Neural crest cell (in vitro differentiated cells): ENCODE data around the gene GRK4. TPM values are rescaled to one million over a fixed set of nuclear protein-coding genes. Genes with fewer than 3 reads are reported as not detected.

ENCODE experiments used
- DNase-seq: peaks from one replicate; pipeline ENCODE4 v3.0.0; 2021; ENCODE audit warnings: low read depth, mixed read lengths, low spot score
- H3K27ac Mint-ChIP-seq: one replicate; pipeline ENCODE4 v1.8.0; 2021; ENCODE audit warnings: mild to moderate bottlenecking, mixed read lengths; ENCODE audit not compliant: unreplicated experiment
- H3K27me3 Mint-ChIP-seq: 2 replicates; pipeline ENCODE4 v1.8.0; 2021; ENCODE audit warnings: low read depth, mild to moderate bottlenecking, mixed read lengths
- H3K36me3 Mint-ChIP-seq: 2 replicates; pipeline ENCODE4 v1.8.0; 2021; ENCODE audit warnings: low read depth, mild to moderate bottlenecking, mixed read lengths
- H3K4me1 Mint-ChIP-seq: 2 replicates; pipeline ENCODE4 v1.8.0; 2021; ENCODE audit warnings: mixed read lengths
- H3K4me3 Mint-ChIP-seq: one replicate; pipeline ENCODE4 v1.8.0; 2021; ENCODE audit warnings: mild to moderate bottlenecking, mixed read lengths
- H3K9me3 Mint-ChIP-seq: 2 replicates; pipeline ENCODE4 v1.8.0; 2021; ENCODE audit warnings: mixed read lengths
- total RNA-seq: library from RNA; stranded (reverse); gene quantifications from 2 replicates; pipeline ENCODE4 v1.2.1, GENCODE V29; 2021
- TF ChIP-seq, protein P1 (sequence below): fragments of 200-600 bp; sonication (generic); conservative IDR thresholded peaks from 2 replicates; pipeline ENCODE4 v1.5.0; 2021; ENCODE audit warnings: antibody characterized with exemption, mild to moderate bottlenecking

Gene GRK4
- total RNA-seq, 1 donor from 2014 or later = 8.9 TPM

DNA sequence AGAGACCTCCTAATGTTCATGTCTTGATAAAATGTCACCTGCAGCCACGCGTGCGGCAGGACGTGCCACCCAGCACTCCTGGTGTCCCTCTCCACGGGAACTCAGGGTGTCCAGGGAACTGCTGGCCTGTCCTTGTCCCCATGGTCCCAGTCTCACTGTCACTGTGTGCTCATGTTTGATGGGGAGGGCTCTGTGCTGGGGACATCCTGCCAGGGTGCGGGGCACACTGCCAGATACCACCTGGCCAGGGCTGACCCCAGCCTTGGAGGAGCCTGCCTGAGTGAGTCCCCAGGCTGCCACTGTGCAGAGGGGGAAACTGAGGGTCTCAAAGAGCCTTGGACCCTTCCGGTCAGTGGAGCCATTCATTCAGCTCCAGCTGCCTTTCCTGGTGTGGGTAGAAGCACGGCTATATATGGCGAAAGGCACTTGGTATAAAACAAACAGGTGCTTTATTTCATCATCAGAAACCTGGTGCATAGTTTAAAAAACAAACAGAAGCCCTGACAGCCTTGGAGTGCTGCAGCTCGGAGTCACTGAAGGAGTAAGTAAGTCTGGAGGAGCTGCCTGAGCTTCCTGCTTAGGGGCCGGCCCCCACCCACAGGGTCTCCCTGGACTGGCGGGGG lies 33.1 kb upstream of the GRK4 start:
- peak overlapping the region; percentile 47 for H3K4me3 Mint-ChIP-seq
- DNase-seq = no peak
- H3K36me3 Mint-ChIP-seq = peaks cover 3% of the 10 kb centered on the region
- TF ChIP-seq, protein P1, sequence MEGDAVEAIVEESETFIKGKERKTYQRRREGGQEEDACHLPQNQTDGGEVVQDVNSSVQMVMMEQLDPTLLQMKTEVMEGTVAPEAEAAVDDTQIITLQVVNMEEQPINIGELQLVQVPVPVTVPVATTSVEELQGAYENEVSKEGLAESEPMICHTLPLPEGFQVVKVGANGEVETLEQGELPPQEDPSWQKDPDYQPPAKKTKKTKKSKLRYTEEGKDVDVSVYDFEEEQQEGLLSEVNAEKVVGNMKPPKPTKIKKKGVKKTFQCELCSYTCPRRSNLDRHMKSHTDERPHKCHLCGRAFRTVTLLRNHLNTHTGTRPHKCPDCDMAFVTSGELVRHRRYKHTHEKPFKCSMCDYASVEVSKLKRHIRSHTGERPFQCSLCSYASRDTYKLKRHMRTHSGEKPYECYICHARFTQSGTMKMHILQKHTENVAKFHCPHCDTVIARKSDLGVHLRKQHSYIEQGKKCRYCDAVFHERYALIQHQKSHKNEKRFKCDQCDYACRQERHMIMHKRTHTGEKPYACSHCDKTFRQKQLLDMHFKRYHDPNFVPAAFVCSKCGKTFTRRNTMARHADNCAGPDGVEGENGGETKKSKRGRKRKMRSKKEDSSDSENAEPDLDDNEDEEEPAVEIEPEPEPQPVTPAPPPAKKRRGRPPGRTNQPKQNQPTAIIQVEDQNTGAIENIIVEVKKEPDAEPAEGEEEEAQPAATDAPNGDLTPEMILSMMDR = no peak
- no peak overlapping the region for H3K27ac Mint-ChIP-seq
- no peaks in the 10 kb centered on the region for H3K9me3 Mint-ChIP-seq
- H3K27me3 Mint-ChIP-seq = peaks cover 4% of the 10 kb centered on the region
- H3K4me1 Mint-ChIP-seq = peaks cover 6% of the 10 kb centered on the region

DNA sequence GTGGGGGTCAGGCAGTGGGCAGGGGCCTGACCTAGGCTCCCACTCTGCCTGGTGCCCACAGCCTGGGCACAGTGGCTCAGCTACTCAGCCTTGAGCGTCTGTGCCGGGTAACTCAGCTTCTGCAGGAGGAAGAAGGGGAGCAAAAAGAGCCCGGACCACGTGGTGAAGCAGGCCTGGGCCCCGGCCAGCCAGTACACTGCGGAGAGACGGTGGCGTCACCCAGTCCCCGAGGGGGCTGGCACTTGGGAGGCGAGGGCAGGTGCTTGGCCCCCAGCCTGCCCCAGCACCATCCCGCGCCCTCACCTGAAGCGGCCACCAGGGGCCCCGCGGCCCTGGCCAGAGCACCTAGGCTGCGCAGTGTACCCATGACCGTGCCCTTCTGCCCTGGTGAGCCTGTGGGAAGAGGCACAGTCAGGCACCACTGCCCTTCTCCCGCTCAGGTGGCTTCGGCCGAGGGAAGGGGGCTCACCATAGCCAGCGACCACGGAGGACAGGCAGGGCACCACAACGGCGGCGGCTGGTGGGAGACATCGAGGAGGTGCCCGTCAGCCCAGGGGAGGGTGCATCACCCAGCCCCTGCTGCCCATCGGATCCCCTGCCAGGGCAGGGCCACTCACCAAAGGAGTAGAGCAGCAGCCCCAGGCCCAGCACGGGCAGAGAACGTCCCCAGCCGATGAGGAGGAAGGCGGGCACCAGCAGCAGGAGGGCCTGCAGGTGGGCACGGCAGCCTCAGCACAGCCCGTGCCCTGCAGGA lies 32.4 kb upstream of the GRK4 start:
- Mint-ChIP-seq H3K4me1 (peaks cover 12% of the 10 kb centered on the region), H3K27ac (no peak overlapping the region), H3K36me3 (peaks cover 3% of the 10 kb centered on the region), H3K27me3 (peaks cover 4% of the 10 kb centered on the region), H3K4me3 (no peak overlapping the region), H3K9me3 (no peaks in the 10 kb centered on the region)
- TF ChIP-seq, protein P1 = peak; percentile 29
- no peak for DNase-seq

GRCh38 chr4:2931512-2932301 lies 31.7 kb upstream of the GRK4 start:
- Mint-ChIP-seq H3K27ac (no peak overlapping the region), H3K4me3 (peak overlapping the region; percentile 94), H3K27me3 (peaks cover 4% of the 10 kb centered on the region), H3K9me3 (no peaks in the 10 kb centered on the region), H3K36me3 (peaks cover 3% of the 10 kb centered on the region), H3K4me1 (peaks cover 20% of the 10 kb centered on the region)
- TF ChIP-seq, protein P1 = no peak
- no peak for DNase-seq

DNA sequence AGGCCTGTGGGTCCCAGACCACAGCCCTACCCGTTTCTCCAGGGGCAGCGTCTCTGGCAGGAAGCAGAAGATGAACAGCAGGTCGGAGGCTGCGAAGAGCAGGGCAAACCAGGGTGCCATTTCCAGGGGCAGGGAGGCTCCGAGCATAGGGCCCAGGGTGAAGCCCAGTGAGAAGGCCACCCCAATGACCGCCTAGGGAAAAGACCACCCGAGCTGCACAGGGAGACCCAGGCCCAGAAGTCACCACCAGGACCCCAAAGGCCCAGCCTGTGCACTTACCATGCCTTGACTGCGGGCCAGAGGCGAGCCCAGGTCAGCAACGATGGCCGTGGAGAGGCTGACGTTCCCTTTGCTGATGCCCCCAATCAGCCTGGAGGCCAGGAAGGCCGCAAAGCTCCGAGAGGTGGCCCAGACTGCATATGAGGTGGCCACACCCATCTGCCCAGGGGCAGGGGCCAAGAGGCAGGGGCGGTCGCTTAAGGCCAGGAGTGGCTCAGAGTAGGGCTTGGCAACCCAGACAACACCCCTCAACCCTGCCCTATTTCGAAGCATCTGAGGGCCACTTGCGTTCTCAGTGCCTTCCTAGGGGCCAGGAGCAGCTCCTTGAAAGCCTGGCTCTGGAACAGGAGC lies 30.9 kb upstream of the GRK4 start:
- Mint-ChIP-seq H3K36me3 (peaks cover 3% of the 10 kb centered on the region), H3K27me3 (peaks cover 4% of the 10 kb centered on the region), H3K4me1 (peaks cover 24% of the 10 kb centered on the region), H3K4me3 (peak overlapping the region; percentile 94), H3K27ac (no peak overlapping the region), H3K9me3 (no peaks in the 10 kb centered on the region)
- TF ChIP-seq, protein P1 = no peak
- DNase-seq = no peak

DNA sequence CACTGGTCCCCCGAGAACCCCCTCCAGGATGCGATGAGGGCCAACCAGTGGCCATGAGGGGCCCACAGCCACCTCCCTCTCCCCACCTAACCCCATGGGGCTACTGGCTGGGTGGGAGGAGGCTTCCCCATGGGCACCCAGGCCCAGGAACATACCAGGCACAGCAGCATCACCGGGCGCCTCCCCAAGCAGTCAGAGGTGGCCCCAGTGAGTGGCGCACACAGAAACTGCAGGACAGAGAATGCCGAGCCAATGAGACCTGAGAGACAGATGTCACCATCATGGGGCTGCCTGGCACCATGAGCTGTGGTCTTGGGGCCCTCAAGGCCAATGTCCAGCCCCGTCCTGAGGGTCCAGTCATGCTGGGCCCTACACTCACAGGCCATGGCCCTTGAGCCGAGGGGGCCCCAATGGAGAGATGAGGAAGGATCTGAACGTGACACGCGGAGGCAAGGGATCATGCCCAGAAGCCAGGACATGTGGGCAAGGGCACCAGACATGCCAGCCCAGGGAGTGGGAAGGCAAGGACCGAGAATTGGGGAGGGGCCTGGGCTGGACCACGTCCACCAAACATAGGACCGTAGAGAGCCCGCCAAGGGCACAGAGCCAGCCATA lies 30.3 kb upstream of the GRK4 start:
- Mint-ChIP-seq H3K36me3 (peaks cover under 1% of the 10 kb centered on the region), H3K4me3 (peak overlapping the region; percentile 94), H3K9me3 (no peaks in the 10 kb centered on the region), H3K27ac (peak overlapping the region; percentile 57), H3K4me1 (peaks cover 24% of the 10 kb centered on the region), H3K27me3 (peaks cover 4% of the 10 kb centered on the region)
- TF ChIP-seq, protein P1 = no peak
- no peak for DNase-seq
